ENCODE data around the gene UAP1L1.

GRCh38 chr9:137046088-137046787 is 31.1 kb upstream of the UAP1L1 start, which contains the start of gene NPDC1:
- TF ChIP-seq CTCF (IDR thresholded peaks at IDR 0.05) (peak; percentile 84 to 94 (median 91)), POLR2A (IDR thresholded peaks at IDR 0.05) (no peak), EP300 (IDR thresholded peaks at IDR 0.05) (no peak)

Measured in tibial nerve (tissue), 4 donors.